Mesodermal cell (in vitro differentiated cells): ENCODE results near the gene RIPK3.
A peak's percentile ranks its signal among the peaks of the same experiment; 100 is the strongest.

ENCODE experiments used
- H3K27ac ChIP-seq: 2 replicates; pipeline ENCODE4 v1.7.0; 2013; ENCODE audit warnings: mild to moderate bottlenecking, low read depth, low read length, moderate library complexity; ENCODE audit not compliant: severe bottlenecking
- H3K36me3 ChIP-seq: 2 replicates; pipeline ENCODE4 v1.7.1; 2013; ENCODE audit warnings: mild to moderate bottlenecking, low read length, moderate library complexity; ENCODE audit not compliant: control insufficient read depth, insufficient read depth
- H3K4me1 ChIP-seq: one replicate; pipeline ENCODE4 v1.7.1; 2013; ENCODE audit warnings: mild to moderate bottlenecking, low read length; ENCODE audit not compliant: insufficient read depth, control insufficient read depth, poor library complexity, severe bottlenecking
- H3K4me3 ChIP-seq: 2 replicates; pipeline ENCODE4 v1.7.0; 2013; ENCODE audit warnings: low read length, control low read depth, mild to moderate bottlenecking; ENCODE audit not compliant: insufficient read depth, poor library complexity, severe bottlenecking; ENCODE audit errors: extremely low read depth
- H3K9me3 ChIP-seq: 2 replicates; pipeline ENCODE4 v1.7.1; 2013; ENCODE audit warnings: mild to moderate bottlenecking, low read length, moderate library complexity; ENCODE audit not compliant: control insufficient read depth
- whole genome bisulfite sequencing, 2 experiments: methylation state at CpG; one replicate each; pipeline ENCODE4 v1.1.5; 2013; ENCODE audit warnings: missing lambda C conversion rate in 2 of 2; ENCODE audit not compliant: insufficient coverage in 2 of 2; 5-methylcytosine and 5-hydroxymethylcytosine counted together

Gene RIPK3

GRCh38 chr14:24321212-24321975 lies 18.4 kb downstream of the RIPK3 start:
- Histone ChIP-seq H3K4me1 (peaks cover 26% of the 10 kb centered on the region), H3K9me3 (no peaks in the 10 kb centered on the region), H3K27ac (no peak overlapping the region), H3K36me3 (no peaks in the 10 kb centered on the region), H3K4me3 (no peak overlapping the region)
- 78 to 83% methylated on average over 9 of the region's 14 CpGs for WGBS, 2 experiments

GRCh38 chr14:24317141-24317928 lies 22.5 kb downstream of the RIPK3 start:
- H3K4me3 ChIP-seq = no peak overlapping the region
- H3K9me3 ChIP-seq = no peaks in the 10 kb centered on the region
- H3K36me3 ChIP-seq = peaks cover 12% of the 10 kb centered on the region
- peaks cover 22% of the 10 kb centered on the region for H3K4me1 ChIP-seq
- 78 to 83% methylated on average over 2 to 3 of the region's 3 CpGs for WGBS, 2 experiments
- H3K27ac ChIP-seq = peak overlapping the region; percentile 6

GRCh38 chr14:24316597-24316950 lies 23.2 kb downstream of the RIPK3 start:
- no peak overlapping the region for H3K4me3 ChIP-seq
- H3K36me3 ChIP-seq = peaks cover 17% of the 10 kb centered on the region
- no peak overlapping the region for H3K27ac ChIP-seq
- H3K9me3 ChIP-seq = no peaks in the 10 kb centered on the region
- WGBS, 2 experiments = 92 to 94% methylated on average over 13 to 18 of the region's 18 CpGs
- H3K4me1 ChIP-seq = peaks cover 15% of the 10 kb centered on the region

GRCh38 chr14:24315807-24316596 lies 23.8 kb downstream of the RIPK3 start:
- Histone ChIP-seq H3K36me3 (peaks cover 21% of the 10 kb centered on the region), H3K4me3 (no peak overlapping the region), H3K4me1 (peaks cover 10% of the 10 kb centered on the region), H3K9me3 (no peaks in the 10 kb centered on the region), H3K27ac (no peak overlapping the region)
- 96% methylated on average over 69 to 70 of the region's 70 CpGs for WGBS, 2 experiments

GRCh38 chr14:24315243-24315806 lies 24.5 kb downstream of the RIPK3 start:
- no peaks in the 10 kb centered on the region for H3K9me3 ChIP-seq
- H3K4me3 ChIP-seq = no peak overlapping the region
- H3K27ac ChIP-seq = no peak overlapping the region
- 93 to 95% methylated on average over 9 to 10 of the region's 10 CpGs for WGBS, 2 experiments
- H3K36me3 ChIP-seq = peaks cover 27% of the 10 kb centered on the region
- peaks cover 10% of the 10 kb centered on the region for H3K4me1 ChIP-seq

- Histone ChIP-seq H3K4me3 (no peak overlapping the region), H3K27ac (no peak overlapping the region)
- 88 to 89% methylated on average over 2 of the region's 5 CpGs for WGBS, 2 experiments
Measured at GRCh38 chr14:24314377-24315193, 25.2 kb downstream of the RIPK3 start.

GRCh38 chr14:24313913-24314312 lies 25.9 kb downstream of the RIPK3 start:
- Histone ChIP-seq H3K4me1 (peaks cover 10% of the 10 kb centered on the region), H3K9me3 (no peaks in the 10 kb centered on the region)
- whole genome bisulfite sequencing, 2 experiments = 100% methylated on average over 1 of the region's 2 CpGs

More at GRCh38 chr14:24314377-24315193, 25.2 kb downstream of the RIPK3 start:
- Histone ChIP-seq H3K36me3 (peaks cover 34% of the 10 kb centered on the region), H3K9me3 (no peaks in the 10 kb centered on the region), H3K4me1 (peaks cover 10% of the 10 kb centered on the region)

GRCh38 chr14:24312736-24313507 lies 26.9 kb downstream of the RIPK3 start:
- Histone ChIP-seq H3K36me3 (peaks cover 45% of the 10 kb centered on the region), H3K27ac (peak overlapping the region; percentile 49), H3K4me3 (no peak overlapping the region), H3K9me3 (no peaks in the 10 kb centered on the region), H3K4me1 (peaks cover 10% of the 10 kb centered on the region)
- WGBS, 2 experiments = 84 to 94% methylated on average over 5 to 9 of the region's 9 CpGs

More at GRCh38 chr14:24313913-24314312, 25.9 kb downstream of the RIPK3 start:
- no peak overlapping the region for H3K27ac ChIP-seq
- no peak overlapping the region for H3K4me3 ChIP-seq
- peaks cover 41% of the 10 kb centered on the region for H3K36me3 ChIP-seq

- Histone ChIP-seq H3K4me3 (no peak overlapping the region), H3K27ac (no peak overlapping the region), H3K9me3 (no peaks in the 10 kb centered on the region), H3K36me3 (peaks cover 47% of the 10 kb centered on the region), H3K4me1 (peaks cover 5% of the 10 kb centered on the region)
- 100% methylated on average over 1 of the region's 1 CpG; no CpG with 5 or more reads in 1 of the 2 experiments for WGBS, 2 experiments
Measured at GRCh38 chr14:24311837-24312615, 27.8 kb downstream of the RIPK3 start.
